ENCODE data around the gene WDR81.

DNA sequence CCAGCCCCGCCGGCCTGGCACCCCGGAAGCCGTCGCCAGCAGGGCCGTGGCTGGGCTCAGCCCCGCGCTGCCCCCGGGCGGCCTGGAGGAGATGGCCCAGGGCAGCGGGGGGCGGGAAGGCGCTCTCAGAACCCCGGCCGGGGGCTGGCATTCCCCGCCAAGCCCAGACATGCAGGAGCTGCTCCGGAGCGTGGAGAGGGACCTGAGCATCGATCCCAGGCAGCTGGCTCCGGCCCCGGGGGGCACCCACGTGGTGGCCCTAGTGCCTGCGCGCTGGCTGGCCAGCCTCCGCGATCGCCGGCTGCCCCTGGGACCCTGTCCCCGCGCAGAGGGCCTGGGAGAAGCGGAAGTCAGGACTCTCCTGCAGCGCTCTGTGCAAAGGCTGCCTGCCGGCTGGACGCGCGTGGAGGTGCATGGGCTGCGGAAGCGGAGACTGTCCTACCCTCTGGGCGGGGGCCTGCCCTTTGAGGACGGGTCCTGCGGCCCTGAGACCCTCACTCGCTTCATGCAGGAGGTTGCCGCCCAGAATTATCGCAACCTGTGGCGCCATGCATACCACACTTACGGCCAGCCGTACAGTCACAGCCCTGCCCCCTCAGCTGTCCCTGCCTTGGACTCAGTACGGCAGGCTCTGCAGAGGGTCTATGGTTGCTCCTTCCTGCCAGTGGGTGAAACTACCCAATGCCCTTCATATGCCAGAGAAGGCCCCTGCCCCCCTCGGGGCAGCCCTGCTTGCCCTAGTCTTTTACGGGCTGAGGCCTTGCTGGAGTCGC is 551 bp downstream of the WDR81 start:
- TF ChIP-seq, protein P1, sequence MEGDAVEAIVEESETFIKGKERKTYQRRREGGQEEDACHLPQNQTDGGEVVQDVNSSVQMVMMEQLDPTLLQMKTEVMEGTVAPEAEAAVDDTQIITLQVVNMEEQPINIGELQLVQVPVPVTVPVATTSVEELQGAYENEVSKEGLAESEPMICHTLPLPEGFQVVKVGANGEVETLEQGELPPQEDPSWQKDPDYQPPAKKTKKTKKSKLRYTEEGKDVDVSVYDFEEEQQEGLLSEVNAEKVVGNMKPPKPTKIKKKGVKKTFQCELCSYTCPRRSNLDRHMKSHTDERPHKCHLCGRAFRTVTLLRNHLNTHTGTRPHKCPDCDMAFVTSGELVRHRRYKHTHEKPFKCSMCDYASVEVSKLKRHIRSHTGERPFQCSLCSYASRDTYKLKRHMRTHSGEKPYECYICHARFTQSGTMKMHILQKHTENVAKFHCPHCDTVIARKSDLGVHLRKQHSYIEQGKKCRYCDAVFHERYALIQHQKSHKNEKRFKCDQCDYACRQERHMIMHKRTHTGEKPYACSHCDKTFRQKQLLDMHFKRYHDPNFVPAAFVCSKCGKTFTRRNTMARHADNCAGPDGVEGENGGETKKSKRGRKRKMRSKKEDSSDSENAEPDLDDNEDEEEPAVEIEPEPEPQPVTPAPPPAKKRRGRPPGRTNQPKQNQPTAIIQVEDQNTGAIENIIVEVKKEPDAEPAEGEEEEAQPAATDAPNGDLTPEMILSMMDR (IDR thresholded peaks at IDR 0.05), result no peak
- no peak for TF ChIP-seq POLR2A (IDR thresholded peaks at IDR 0.05)

Data from esophagus squamous epithelium (tissue), 4 donors.